HTERT RPE-1 (cell line): ENCODE results near the gene QRFP.
"Not testable (repeated sequence)": the region's sequence is repeated elsewhere in the genome, so short reads cannot be mapped to it uniquely, and the experiment has no call there.

ENCODE experiments used
- in situ Hi-C: fragments of 300-500 bp; cut with MboI; formaldehyde crosslinking; loops from 4 replicates; pipeline ENCODE4 v1.14.3; 2020; ENCODE audit warnings: low sequenced_read_pairs

Gene QRFP

DNA sequence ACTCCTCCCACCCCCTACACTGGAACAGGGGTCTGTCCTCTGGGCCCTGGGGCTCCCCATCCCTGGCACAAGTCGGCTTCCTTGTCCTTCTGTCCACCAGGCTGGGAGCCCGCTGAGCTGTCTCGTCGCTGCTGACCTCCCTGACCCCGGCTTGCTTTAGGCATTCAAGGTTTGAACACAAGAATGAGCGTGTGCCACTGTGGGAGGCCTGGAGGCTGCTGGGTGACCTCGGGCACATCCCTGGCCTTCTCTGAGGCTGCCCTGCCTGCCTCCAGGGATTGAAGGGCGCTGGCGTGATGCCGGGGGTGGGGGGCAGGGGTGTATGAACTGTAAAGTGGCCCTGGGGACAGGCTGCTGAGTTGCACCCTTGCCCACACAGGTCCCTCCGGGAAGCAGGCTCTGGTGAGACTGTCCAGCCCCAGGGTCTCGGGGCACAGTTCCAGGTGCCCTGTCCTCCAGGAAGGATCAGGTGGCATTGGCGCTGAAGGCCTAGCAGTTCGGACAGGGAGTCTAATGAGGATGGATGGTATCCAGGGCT lies 24.2 kb upstream of the QRFP start:
- in situ Hi-C loops = no loop called here

DNA sequence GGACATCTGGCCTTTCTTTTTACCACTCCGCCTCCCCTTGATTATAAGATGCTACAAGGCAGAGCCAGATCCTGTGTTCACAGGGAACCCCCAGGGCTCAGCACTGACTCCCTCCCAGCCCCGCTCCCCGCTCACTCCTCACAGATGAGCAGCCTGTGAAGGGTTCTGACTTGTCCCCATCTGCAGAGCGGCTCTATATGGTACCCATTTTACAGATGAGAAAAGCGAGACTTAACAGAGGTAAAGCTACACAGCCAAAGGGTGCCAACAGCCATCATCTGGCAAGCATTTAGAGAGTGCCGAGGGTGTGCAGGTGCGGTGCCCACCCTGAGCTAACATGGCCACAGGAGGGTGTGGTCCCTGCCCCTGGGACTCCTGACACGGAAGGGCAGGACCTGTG lies 23.6 kb upstream of the QRFP start:
- in situ Hi-C loops = no loop called here

DNA sequence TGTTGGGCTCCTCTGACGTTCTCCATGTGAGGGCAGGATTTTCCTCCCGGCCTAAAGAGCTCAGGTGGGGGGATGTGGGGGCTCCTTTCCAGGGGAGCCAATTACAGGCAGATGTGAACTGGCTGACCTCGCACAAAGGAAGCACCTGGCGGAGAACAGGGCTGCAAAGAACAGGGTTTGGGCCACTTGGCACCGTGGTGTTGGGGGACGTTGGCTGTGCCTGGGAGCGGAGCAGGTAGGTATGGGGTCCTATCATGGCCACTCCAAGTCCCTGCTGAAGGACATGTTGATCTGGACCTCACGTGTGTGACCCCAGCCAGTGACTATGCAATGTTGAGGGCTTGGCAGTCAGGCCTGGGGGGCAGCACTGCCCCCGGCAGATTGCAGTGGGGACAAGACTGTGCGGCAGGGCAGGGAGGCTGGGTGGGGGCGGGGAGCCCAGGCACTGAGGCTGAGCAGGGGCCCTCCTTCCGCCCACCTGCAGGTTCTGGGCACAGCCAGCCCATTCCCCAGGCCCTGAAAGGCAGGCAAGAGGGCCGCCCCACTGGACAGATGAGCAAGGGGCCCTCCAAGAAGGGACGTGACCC lies 23.0 kb upstream of the QRFP start:
- in situ Hi-C loops = no loop called here

DNA sequence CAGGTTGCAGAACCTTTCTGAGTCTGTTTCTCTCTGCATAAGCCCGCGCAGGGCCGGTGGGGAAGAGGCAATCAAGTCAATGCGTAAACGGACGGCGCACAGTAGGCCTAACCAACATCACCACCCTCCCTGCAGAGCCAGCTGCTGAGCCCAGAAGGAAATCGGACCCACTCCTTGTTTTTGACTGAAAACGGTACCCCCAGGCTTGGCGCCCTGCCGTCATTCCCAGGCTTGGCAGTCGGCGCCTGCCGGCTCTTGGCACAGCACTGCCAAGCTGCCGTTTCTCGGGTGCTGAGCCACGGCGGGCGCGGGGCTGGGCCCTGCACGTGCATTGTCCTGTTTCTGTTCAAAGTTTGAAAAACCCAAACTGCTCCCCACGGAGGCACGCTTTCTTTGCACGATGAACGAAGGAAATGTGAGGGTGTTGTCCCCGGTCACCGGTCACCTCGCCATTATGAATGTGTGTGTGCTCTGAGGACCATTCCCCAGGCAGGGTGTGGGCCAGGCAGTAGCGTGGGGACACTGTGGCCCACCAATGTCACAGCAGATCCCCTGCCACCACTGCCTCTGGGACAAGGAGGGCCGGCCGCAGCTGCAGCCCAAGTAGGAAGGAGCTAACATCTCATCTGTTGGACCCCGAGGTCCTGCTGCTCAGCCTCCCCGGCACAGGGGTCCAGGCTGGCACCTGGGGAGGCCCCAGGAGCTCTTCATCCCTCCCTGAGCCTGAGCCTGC lies 22.4 kb upstream of the QRFP start:
- in situ Hi-C loops = no loop called here

DNA sequence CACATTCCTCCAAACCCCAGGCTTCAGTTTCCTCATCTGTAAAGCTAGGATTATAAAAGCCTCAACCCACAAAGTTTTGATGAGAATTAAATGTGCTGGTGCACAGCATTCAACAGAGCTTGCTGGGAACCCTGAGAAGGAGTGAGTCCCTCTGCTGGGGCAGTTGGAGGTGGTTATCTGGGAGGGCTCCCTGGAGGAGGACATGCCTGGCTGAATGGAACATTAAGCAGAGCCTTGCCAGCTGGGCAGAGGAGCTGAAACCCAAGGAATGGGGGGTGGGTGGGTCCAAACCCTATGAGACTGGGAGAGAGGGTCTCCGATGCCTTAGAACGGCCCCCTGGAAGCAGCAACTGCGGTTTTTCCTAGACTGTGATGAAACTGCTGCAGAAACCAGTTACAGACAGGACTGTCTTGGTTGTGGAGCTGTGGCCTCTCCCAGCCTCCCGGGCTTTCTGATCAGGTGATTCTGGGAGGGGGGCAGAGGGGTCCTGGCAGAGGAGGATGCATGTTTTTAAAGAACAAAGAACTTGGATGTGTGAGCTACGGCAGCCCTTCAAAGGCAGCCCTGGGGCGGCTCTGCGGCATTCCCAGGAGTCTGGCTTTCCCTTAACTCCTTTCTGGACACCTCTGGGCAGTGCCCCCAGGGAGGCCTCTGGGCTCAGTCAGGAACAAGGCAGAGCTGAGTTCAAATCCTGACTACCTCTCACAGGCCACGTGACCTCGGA lies 21.7 kb upstream of the QRFP start:
- in situ Hi-C loops = no loop called here

DNA sequence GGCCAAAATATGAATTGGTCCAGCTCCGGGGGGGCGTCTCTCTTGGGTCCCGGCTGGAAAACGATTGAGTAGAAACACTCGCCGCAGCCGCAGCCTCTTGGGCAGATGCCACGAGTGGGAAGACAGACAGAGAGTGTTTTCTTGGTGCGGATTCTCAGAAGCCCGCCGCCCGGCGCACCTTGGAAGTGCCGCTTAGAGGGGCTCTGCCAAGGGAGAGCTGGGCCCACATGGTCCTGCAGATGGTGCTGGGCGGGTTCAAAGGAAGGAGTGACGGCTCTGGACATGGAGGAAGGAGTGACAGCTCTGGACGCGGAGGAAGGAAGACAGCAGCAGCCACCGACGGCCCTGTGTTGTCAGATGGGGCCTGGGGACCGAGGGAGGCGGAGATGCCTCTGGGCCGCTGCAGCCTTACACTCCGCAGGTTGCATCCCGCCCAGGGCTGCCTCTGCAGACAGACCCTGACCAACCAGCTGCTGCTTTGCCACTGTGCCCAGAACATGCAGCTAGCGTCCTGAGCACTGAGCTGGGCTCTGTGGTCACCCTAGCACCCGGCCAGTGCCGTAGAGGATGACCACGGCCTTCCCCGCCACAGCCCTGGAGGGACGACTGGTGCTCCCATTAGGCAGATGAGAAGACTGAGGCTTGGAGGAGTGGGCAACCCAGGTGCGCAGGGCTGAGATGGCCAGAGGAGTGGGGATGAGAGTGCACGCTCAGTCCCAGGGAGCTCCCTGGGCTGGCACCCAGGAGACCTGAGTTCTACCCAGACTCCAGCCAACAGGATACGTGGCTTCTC lies 20.8 kb upstream of the QRFP start:
- in situ Hi-C loops = no loop called here

DNA sequence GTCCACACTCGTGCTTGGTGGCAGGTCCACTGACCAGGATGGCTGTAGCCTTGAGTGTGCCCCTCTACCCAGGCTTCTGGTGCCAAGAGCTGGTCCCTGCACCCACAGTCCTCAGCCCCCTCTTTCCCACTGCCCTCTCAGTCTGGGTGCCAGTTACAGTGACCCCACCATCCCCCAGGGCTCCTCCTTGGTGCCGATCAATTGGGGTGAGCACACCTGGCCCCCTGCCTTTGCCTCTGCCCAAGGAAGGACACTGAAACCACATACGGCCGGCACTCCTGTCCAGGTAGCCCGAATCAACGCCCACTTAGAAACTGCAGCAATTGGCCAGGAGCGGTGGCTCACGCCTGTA lies 18.5 kb upstream of the QRFP start:
- in situ Hi-C loops = no loop called here

DNA sequence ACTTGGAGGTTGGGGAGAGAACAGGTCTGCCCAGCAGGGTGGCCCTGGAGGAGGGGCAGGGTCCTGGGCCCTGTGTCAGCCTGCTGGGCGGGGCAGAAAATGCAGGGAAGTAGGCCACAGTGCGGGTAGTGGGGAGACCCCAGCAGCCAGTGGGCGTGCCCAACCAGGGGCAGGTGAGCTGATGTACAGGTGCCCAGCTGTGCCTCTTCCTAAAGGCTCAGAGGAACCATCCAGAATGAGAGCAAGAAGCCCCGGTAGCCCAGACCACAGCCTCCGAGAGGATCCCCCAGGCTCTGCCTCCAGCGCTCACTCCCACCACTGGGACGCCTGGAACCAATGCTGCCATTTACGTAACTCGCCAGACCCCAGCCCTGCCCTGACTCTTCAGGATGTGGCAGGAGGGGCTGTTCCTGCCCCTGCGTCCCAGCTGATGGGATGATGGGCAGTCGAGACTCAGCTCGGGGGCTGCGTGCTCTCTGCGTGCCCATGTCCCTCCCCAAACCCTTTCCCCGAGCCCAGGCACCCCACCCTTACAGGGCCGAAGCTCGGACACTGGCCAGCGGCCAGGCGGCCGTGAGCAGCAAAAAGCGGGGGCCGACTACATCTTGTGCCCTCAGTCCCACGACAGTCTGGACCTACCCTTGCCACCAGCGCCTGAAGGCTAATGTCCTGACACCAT lies 17.9 kb upstream of the QRFP start:
- in situ Hi-C loops = no loop called here

DNA sequence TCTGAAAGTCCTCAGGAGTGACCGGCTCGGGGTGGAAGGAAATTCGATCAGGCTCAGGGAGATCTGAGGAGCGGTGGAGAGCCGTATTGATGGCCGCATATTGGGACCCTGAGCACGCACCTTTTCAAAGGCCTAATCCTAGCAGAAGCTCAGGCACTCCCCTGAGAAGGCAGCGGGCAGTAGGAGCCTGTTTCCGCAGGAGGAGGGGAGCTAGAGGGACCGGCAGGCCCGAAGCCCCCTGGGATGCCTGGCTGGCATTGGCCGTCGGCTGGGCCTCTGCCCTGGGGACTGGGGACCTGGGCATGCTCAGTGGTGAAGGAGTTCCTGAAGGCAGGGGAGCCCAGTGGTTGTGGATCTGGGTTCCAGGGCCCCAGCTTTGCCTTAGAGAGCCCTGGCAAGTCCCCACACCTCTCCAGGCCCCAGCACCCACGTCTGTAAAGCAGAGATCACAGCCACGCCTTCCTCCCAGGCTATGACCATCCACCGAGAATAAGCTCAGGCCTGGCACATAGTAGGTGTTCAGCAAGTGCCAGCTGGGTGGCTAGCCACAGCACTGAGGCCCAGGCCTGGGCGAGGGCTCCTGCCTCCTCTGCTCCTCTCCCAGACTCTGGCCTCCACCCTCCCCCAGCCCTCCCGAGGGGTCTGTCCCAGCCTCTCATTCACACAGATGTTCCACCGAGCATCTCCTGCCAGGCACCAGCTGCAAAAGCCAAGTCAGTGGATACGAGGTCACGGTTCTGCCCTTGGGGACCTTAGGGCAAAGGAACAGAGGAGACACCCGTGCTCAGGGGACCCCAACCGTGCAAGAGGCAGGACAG lies 17.2 kb upstream of the QRFP start:
- in situ Hi-C loops = no loop called here

DNA sequence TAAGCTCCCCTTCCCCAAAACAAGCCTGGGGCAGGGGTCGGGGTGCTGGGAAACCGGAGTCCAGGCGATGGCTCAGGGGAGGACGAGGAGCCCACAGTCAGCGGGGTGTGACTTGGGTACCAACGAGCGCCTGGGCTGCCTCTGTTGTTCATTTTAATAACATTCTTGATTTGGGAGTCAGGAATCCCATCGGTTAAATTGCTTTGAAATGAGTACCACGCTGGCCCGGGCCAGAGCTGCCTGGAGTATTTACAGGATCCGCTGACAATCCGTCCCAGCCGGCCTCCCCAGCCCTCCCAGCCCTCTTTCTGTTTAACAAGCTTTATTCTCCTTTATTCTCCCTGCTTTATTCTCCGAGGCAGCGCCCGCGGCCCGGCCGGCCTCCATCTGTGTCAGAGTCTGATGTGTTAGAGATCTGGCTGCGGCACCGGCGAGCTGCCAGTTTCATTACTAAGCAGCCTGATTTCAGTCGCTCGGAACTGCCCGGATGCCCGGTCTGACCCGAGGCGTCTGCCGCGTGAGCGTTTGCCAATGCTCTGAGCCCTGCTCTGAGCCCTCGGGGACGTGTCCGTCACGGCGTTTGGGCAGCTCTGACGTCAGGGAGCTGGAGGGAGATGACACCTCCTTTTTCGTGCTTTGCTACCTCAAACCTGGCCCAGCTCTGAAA lies 16.5 kb upstream of the QRFP start:
- in situ Hi-C loops = no loop called here

DNA sequence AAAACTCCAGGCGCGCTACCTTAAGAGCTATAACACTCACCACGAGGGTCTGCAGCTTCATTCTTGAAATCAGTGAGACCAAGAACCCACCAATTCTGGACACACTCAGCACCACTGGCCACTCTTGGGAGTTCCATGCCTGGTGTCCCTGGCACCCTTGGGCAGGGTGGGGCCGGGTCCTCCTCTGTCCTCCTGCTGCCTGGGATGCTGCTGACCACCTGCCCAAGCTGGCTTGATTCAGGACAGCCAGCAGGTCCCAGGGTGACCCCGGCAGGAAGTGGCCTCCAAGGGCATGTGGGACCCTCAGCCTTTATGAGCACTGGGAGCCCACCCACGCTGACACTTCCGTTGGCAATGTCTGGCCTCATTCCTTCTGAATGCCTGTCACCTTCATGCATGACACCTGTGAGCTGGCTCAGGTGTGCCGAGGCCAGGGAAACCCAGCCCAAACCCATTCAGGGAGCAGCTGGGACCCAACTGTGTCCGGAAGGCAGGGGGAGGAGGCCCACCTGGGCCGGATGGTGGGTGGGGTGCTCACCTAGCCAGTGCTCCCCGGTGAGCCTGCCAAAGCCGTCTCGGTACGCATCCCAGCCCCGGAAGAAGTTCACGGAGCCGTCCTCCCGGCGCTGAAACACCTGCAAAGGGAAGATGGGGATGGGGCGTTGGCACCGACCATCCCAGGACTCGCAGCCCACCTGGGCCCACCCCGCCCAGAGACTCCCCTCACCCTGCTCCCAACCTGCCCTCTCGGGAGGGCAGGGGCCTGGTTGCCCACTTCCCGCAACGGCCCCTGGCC lies 14.8 kb upstream of the QRFP start:
- in situ Hi-C loops = no loop called here

DNA sequence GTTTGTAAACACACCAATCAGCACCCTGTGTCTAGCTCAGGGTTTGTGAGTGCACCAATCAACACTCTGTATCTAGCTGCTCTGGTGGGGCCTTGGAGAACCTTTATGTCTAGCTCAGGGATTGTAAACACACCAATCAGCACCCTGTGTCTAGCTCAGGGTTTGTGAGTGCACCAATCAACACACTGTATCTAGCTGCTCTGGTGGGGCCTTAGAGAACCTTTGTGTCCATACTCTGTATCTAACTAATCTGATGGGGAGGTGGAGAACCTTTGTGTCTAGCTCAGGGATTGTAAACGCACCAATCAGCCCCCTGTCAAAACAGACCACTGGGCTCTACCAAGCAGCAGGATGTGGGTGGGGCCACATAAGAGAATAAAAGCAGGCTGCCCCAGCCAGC lies 14.1 kb upstream of the QRFP start:
- in situ Hi-C loops = not testable (repeated sequence)

DNA sequence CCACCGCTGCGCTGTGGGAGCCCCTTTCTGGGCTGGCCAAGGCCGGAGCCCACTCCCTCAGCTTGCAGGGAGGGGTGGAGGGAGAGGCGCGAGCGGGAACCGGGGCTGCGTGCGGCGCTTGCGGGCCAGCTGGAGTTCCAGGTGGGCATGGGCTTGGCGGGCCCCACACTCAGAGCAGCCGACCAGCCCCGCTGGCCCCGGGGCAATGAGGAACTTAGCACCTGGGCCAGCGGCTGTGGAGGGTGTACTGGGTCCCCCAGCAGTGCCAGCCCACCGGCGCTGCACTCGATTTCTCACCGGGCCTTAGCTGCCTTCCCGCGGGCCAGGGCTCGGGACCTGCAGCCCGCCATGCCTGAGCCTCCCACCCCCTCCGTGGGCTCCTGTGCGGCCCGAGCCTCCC lies 13.4 kb upstream of the QRFP start:
- in situ Hi-C loops = not testable (repeated sequence)

DNA sequence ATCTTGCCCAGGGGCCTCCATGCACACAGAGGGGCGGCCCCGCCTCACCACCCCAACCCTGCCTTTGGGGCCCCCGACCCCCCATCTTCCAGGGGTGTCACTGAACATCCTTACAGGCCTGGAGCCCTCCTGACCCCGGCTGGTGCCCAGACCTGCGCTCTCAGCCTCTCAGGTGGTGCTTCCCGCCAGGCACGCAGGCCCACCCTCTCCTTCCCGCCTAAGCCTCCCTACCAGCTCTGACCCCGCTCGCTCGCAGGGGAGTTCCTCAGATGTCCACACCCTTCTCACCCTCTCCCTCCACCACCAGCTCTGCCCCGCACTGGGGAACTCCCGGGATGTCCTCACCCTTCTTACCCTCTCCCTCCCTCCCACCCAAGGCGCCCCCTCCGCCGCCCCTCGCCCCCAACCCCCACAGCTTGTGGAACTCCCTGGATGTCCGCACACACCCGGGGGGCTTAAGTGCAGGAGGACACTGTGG lies 12.3 kb upstream of the QRFP start:
- in situ Hi-C loops = no loop called here

DNA sequence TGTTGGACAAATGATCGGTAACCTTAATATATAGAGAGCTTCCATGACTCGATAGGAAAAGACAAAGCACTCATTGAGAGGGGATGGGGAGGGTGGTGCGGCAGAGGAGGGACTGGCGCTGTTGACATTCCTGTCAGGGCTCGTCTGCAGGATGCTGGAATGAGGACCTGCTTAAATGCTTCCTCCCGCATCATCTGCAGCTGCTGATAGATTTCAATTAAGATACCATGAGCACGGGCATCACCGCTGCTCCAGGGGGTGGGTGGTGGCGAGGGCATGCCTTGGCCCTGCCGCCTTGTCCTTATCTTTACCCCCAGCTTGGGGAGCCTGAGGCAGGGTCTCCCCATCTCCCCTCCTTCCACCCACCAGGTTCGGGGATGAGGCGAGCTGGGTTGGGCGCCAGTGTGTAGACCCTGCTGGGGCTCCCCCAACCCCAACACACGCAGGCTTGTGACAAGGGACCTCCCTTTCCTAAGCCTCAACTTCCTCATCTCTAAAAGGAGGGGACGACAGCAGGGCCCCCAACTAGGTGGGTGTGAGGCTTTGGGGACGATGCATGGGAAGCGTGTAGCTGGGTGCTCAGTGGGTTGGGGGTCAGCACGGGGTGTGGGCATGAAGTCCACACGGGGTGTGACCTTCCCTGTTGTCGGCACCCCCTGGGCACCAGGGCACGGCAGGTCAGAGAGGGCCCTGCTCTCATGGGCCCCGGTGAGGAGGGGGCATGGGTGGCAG lies 11.7 kb upstream of the QRFP start:
- in situ Hi-C loops = no loop called here

DNA sequence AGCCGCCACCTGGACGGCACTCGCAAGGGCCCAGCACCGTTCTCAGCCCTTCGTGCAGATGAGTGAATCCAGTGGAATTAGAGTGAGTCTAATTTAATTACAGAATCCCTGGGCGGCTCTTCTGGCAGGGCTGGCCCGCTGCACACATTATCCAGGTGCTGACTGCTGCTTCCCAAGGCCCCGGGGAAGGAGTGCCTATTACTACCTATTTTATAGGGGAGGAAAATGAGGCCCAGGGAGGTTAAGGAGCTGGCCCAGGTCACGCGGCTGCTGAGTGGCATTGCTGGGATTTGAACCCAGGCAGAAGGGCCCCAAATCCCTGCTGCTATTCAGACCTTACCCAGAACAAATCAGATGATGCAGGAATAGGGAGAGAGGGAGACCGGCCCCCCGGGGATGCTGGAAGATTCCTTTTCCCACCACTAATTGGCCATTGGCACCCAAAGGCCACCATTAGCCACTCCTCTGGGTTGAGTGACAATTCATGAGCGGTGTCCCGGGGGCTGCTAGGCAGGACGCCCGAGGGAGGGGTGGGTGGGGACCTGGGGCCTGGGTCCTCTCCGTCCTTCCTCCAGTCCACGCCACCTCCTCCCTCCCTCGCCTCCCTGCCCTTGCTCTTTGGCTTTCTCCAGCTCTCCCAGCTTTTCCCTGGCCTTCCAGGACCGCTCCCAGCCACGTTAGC lies 10.3 kb upstream of the QRFP start:
- in situ Hi-C loops = no loop called here
